WI38 (cell line): ENCODE results near the gene HEBP2.
"Not testable (repeated sequence)": the region's sequence is repeated elsewhere in the genome, so short reads cannot be mapped to it uniquely, and the experiment has no call there.

Experiments used
- H3K4me3 ChIP-seq: 2 replicates; pipeline ENCODE4 v1.5.1; 2011; ENCODE audit warnings: low read depth, mild to moderate bottlenecking, control low read depth, low read length
- TF ChIP-seq, protein P1 (sequence below): IDR thresholded peaks from 2 replicates; pipeline ENCODE4 v1.5.1; 2012; ENCODE audit warnings: low read depth, mild to moderate bottlenecking, control low read depth, low read length

HEBP2 gene

DNA sequence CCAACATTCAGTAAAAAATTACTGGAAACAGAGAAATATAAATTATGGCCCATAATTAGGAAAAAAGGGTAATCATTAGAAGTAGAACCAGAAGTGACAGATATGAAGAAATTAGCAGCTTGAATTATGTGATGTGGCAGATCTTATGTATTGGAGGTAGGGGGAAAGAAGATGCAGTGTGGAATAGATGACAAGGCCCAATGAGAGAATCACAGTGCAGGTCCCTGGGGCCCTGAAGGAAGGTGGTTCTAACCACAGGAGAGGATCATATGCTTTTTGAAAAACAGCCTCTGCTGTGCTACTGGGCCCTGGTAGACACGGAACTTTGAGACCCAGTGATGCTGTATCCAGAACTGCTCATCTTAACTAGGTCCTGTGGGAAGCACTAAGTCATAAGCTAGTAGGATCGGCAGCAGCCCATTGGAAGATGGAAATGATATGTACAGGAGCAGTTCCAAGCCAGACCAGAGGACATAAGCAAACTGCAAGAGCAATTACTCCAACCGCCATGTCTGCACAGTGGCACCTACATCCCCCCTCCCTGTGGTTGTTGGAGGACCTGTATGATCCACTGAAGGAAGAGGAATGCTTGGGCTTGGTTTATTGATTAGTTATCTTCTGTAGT is 14.2 kb downstream of the HEBP2 start:
- TF ChIP-seq, protein P1, sequence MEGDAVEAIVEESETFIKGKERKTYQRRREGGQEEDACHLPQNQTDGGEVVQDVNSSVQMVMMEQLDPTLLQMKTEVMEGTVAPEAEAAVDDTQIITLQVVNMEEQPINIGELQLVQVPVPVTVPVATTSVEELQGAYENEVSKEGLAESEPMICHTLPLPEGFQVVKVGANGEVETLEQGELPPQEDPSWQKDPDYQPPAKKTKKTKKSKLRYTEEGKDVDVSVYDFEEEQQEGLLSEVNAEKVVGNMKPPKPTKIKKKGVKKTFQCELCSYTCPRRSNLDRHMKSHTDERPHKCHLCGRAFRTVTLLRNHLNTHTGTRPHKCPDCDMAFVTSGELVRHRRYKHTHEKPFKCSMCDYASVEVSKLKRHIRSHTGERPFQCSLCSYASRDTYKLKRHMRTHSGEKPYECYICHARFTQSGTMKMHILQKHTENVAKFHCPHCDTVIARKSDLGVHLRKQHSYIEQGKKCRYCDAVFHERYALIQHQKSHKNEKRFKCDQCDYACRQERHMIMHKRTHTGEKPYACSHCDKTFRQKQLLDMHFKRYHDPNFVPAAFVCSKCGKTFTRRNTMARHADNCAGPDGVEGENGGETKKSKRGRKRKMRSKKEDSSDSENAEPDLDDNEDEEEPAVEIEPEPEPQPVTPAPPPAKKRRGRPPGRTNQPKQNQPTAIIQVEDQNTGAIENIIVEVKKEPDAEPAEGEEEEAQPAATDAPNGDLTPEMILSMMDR, result no peak
- no peak overlapping the region for H3K4me3 ChIP-seq

DNA sequence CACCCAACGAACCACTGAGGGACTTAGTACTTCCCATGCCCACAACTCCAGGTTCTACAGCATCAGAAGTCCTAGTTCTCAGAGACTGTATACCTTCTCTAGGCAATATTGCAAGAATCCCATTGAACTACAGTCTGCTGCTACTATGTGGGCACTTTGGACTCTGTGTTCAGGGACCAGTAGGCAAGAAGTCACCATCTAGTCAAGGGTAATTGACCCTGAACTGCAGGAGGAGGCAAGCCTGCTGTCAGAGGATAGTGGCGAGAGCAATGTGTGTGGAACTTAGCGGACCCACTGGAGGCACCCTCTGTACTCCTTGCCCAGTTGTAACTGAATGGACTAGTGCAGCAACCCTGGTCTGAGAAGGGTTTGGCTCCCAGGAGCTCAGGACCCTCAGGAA is 15.7 kb downstream of the HEBP2 start:
- TF ChIP-seq, protein P1, result no peak
- H3K4me3 ChIP-seq, result no peak overlapping the region

DNA sequence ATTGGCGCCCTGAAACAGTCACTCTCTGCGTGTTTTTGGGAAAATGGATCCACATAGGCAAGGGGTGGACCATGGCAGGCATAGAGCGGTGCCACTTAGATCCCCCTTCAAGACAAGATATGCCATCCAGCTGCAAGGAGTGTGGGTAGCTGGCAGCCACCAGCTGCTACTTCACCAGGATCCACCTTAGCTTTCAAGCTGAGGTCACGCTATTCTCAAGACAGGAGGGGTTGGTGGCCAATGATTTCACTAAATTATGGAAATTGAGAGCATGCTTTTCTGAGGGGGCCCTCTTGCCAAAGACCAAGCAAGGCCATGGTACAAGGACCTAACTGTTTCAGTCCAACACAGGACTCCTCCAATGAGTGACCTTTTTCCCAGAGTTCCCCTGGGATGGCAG is 16.3 kb downstream of the HEBP2 start:
- H3K4me3 ChIP-seq, result no peak overlapping the region
- TF ChIP-seq, protein P1, result no peak

DNA sequence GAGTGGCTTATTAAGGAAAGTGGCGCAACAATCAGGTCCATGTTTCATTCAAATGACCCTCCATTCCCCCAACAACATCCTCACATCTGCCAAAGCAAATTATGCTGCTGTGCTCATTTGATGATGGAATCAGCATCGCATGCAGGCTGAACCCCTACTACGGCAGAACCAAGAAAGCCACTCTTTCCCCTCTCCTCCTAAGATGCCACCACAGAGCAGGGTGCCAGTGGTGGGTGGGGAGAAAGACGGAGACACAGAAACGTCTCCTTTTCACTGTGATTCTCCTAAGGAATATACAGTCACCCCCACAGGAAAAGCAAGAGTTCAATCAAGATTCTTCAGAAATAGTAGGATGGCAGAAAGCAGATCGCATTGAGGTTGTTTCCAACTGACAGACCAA is 17.1 kb downstream of the HEBP2 start:
- no peak overlapping the region for H3K4me3 ChIP-seq
- TF ChIP-seq, protein P1, result no peak

DNA sequence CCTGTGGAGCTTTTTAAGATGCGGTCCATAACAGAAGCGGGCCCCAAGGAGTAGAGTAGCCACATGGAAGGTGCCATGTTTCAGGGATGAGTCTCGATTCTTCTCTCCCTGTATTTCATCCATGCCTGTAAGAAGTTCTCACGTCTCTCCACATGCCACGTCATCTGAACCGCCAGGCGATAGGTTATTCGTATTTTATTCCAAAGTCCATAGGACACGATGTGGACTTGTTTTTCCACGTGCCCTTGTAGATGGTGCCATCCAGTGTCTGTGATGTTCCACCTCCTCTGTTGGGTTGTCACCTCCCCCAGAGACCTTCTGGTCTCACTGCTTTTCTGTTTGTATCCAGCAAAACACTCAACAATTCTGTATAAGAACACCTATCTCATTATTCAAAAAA is 17.6 kb downstream of the HEBP2 start:
- TF ChIP-seq, protein P1, result no peak
- H3K4me3 ChIP-seq, result no peak overlapping the region

DNA sequence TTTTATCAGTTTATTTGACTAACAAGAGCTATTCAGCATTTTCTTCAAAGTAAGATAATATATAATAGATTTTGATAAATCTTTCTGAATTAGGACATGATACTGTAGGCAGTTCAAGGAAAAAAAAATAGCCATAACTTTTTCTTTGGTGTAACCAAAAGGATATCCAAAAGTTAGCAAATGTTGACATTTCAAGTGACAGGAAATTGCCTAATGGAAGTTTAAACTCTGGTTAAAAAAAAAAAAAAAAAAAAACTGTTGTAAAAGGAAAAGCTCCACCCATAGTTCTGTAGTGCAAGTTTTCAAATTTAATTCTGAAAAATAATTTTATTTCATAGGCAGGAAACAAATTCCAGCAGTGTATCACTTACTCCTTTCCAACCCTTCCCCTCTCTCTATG is 18.8 kb downstream of the HEBP2 start:
- H3K4me3 ChIP-seq, result no peak overlapping the region
- TF ChIP-seq, protein P1, result no peak

DNA sequence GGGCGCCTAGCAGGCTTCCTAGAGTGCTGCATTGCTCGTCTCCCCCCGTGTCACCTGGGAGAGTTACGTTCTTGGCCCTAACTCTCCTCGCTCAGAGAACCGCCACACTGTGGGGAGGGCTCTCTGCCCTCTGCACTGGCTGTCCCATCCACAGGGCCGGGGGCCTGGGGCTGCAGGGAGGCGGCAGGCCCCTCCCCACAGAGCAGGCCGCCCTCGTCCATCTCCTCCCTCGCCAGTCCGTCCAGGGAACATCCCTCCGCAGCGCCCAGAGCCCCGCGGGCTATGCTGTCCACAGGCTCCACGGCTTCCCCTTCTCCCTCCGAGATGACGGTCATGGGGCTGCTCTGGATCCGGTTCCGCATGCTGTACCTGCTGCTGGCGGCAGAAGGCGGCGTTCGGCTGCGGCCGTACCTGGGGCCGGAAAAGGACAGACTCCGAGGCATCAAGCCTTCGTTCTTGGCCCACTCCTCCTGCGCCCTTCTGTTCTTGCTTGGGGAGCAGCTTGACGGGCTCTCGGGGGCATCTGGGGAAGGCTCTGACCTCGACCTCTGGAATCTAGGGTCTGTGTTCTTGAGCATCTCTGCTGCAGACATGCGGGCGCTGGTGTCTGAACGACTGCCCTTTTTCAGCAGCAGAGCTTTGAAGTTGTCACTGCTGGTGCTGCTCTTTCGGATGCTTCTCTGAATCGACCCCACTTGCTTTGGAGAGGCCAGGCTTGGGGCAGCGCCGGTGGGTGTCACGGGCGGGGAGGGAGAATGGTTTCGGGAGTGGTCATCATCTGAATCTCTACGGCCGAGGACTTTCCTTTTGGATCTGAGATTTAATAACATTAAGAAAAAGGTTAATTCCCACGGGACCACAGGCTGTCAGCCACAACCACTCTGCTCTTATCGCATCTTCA is 20.2 kb downstream of the HEBP2 start:
- TF ChIP-seq, protein P1, result no peak
- H3K4me3 ChIP-seq, result no peak overlapping the region

DNA sequence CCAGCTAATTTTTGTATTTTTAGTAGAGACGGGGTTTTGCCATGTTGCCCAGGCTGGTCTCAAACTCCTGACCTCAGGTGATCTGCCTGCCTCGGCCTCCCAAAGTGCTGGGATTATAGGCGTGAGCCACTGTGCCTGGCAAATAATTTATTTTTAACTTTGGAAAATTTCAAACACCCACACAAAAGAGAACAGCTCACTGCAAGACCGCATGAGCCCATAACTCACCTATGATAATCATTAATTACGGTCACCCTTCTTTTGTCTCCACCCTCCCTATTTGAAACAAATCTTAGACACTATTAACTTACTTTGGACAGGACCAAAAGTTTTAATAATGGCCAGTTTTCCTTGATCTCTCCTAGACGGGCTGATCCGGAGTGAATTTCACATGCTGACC is 21.2 kb downstream of the HEBP2 start:
- H3K4me3 ChIP-seq, result not testable (repeated sequence)
